ENCODE data around the gene GALNT2.

GALNT2 gene

DNA sequence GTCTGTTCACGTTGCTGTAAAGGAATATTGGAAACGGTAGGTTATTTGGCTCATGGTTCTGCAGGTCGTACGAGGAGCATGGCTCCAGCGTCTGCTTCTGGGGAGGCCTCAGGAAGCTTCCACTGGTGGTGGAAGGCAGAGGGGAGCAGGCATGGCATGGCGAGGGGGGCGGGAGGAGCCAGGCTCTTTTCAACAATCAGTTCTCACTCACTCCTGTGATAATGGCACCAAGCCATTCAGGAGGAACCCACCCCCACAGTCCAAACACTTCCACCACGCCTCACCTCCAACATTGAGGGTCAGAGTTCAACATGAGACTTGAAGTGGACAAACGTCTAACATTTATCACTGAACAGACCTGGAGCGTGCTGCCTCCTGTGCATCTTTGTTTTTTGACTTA is 217.9 kb downstream of the GALNT2 start:
- Histone ChIP-seq H3K23ac (ENCODE audit: low read length) (no peak overlapping the region), H2BK12ac (ENCODE audit: low read length) (no peak overlapping the region), H3K36me3 (ENCODE audit: control insufficient read depth in 1 of 2, insufficient read depth in 2 of 2, low read length in 2 of 2) (peaks cover 20 to 22% of the 10 kb centered on the region in 2 experiments), H2BK120ac (ENCODE audit: insufficient read depth, low read length, poor library complexity) (no peak overlapping the region), H3K79me2 (ENCODE audit: control insufficient read depth, insufficient read depth, low read length, poor library complexity) (peaks cover 1% of the 10 kb centered on the region), H3K9me3 (ENCODE audit: insufficient read depth, low read depth, low read length) (no peaks in the 10 kb centered on the region), H2AFZ (ENCODE audit: insufficient read depth, low read length, poor library complexity) (no peak overlapping the region), H3K79me1 (ENCODE audit: low read length) (no peaks in the 10 kb centered on the region), H3K14ac (ENCODE audit: low read length) (no peak overlapping the region), H4K91ac (ENCODE audit: low read depth, low read length) (no peak overlapping the region), H3K9ac (ENCODE audit: low read length) (no peak overlapping the region), H3K27me3 (ENCODE audit: insufficient read depth, low read length) (no peaks in the 10 kb centered on the region), H3K4me1 (ENCODE audit: control insufficient read depth in 1 of 2, insufficient read depth in 2 of 2, low read length in 2 of 2) (no peaks in the 10 kb centered on the region), H2AK5ac (ENCODE audit: low read length) (no peak overlapping the region), H3K4me3 (ENCODE audit: low read depth, low read length) (no peak overlapping the region), H4K8ac (ENCODE audit: low read depth, low read length) (no peak overlapping the region), H2BK5ac (ENCODE audit: low read depth, low read length, poor library complexity) (no peak overlapping the region), H3K4ac (ENCODE audit: low read depth, low read length) (no peak overlapping the region), H3K4me2 (ENCODE audit: low read length) (no peak overlapping the region), H3K27ac (ENCODE audit: low read depth, low read length) (no peak overlapping the region), H3K18ac (ENCODE audit: low read length) (no peak overlapping the region), H4K12ac (ENCODE audit: low read depth, low read length) (no peak overlapping the region)
- WGBS (ENCODE audit: extremely low coverage, insufficient coverage, insufficient read length): no CpG with 5 or more reads among the region's 10 CpGs
- no peak for DNase-seq

DNA sequence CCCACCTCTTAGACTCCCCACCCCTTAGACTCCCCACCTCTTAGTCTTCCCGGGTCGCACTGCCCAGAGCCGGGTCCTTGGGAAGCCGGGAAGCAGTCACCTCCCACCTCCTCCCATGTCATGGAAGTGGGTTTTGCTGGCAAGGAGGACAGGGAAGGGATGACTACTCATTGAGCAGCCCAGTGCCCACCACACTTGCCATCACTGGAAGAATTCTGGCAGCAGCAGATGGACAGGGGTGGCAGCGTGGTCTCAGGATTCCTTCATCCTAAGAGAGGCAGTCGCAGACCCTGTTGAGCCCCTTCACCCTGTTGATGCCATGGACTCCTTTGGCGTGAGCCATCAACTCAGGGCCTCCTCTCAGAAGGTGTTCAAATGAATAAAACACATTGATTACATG is 218.3 kb downstream of the GALNT2 start:
- no peak overlapping the region for H4K91ac ChIP-seq (ENCODE audit: low read depth, low read length)

DNA sequence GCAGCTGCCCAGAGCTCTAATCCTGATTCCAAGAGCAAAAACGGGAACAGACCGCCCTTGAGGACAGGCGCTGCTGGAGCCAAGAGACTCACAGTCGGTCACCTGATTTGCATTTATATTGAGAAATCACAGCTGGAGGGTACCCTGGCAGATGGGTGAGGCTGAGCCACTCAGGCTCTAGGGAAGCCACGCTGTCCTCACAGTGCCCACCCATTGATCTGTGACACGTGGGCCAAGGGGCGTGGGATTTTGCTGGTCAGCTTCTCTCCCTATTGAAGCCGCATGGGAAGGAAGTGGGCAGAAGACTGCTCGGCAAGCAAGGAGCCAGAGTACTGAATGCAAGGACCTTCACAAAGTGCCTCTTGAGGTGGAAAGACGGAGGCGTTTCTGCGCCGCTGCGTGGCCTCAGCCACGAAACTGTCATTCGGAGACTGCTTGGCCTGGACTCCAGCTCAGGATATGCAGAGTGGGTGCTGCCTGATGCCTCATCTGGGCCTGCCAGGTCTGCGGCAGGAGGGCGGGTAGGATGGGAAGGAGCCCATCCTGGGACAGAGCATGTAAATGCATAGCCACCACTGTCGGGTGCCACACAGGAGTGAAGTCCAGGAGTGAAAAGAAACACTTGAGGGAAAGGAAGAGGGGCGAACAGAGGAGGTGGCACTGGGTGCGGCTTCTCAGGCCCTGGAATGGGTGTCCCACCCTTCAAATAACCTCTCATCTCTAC is 219.3 kb downstream of the GALNT2 start:
- H3K27ac ChIP-seq (ENCODE audit: low read depth, low read length): no peak overlapping the region
- H3K79me1 ChIP-seq (ENCODE audit: low read length): no peaks in the 10 kb centered on the region
- no peaks in the 10 kb centered on the region for H3K9me3 ChIP-seq (ENCODE audit: insufficient read depth, low read depth, low read length)
- no peak overlapping the region for H2BK12ac ChIP-seq (ENCODE audit: low read length)
- H3K36me3 ChIP-seq (ENCODE audit: control insufficient read depth in 1 of 2, insufficient read depth in 2 of 2, low read length in 2 of 2): peaks cover 6 to 9% of the 10 kb centered on the region in 2 experiments
- no peaks in the 10 kb centered on the region for H3K4me1 ChIP-seq (ENCODE audit: control insufficient read depth in 1 of 2, insufficient read depth in 2 of 2, low read length in 2 of 2)
- H2AK5ac ChIP-seq (ENCODE audit: low read length): no peak overlapping the region
- no peak overlapping the region for H2BK120ac ChIP-seq (ENCODE audit: insufficient read depth, low read length, poor library complexity)
- no peaks in the 10 kb centered on the region for H3K27me3 ChIP-seq (ENCODE audit: insufficient read depth, low read length)
- no CpG with 5 or more reads among the region's 21 CpGs for WGBS (ENCODE audit: extremely low coverage, insufficient coverage, insufficient read length)
- no peak overlapping the region for H3K4me3 ChIP-seq (ENCODE audit: low read depth, low read length)
- H3K18ac ChIP-seq (ENCODE audit: low read length): no peak overlapping the region
- H3K79me2 ChIP-seq (ENCODE audit: control insufficient read depth, insufficient read depth, low read length, poor library complexity): peaks cover 1% of the 10 kb centered on the region
- no peak overlapping the region for H3K23ac ChIP-seq (ENCODE audit: low read length)
- H3K4ac ChIP-seq (ENCODE audit: low read depth, low read length): no peak overlapping the region
- H3K4me2 ChIP-seq (ENCODE audit: low read length): no peak overlapping the region
- DNase-seq: no peak
- no peak overlapping the region for H4K12ac ChIP-seq (ENCODE audit: low read depth, low read length)
- H3K9ac ChIP-seq (ENCODE audit: low read length): no peak overlapping the region
- H4K8ac ChIP-seq (ENCODE audit: low read depth, low read length): no peak overlapping the region
- no peak overlapping the region for H2BK5ac ChIP-seq (ENCODE audit: low read depth, low read length, poor library complexity)
- H2AFZ ChIP-seq (ENCODE audit: insufficient read depth, low read length, poor library complexity): no peak overlapping the region
- H4K91ac ChIP-seq (ENCODE audit: low read depth, low read length): no peak overlapping the region
- no peak overlapping the region for H3K14ac ChIP-seq (ENCODE audit: low read length)

More for the DNA sequence above, 218.3 kb downstream of the GALNT2 start:
- DNase-seq: no peak
- H3K27ac ChIP-seq (ENCODE audit: low read depth, low read length): no peak overlapping the region
- no peak overlapping the region for H3K23ac ChIP-seq (ENCODE audit: low read length)
- no CpG with 5 or more reads among the region's 7 CpGs for WGBS (ENCODE audit: extremely low coverage, insufficient coverage, insufficient read length)
- no peak overlapping the region for H2AFZ ChIP-seq (ENCODE audit: insufficient read depth, low read length, poor library complexity)
- no peaks in the 10 kb centered on the region for H3K9me3 ChIP-seq (ENCODE audit: insufficient read depth, low read depth, low read length)
- H3K79me2 ChIP-seq (ENCODE audit: control insufficient read depth, insufficient read depth, low read length, poor library complexity): peaks cover 1% of the 10 kb centered on the region
- H3K18ac ChIP-seq (ENCODE audit: low read length): no peak overlapping the region
- no peak overlapping the region for H2BK5ac ChIP-seq (ENCODE audit: low read depth, low read length, poor library complexity)
- peaks cover 16 to 17% of the 10 kb centered on the region in 2 experiments for H3K36me3 ChIP-seq (ENCODE audit: control insufficient read depth in 1 of 2, insufficient read depth in 2 of 2, low read length in 2 of 2)
- no peak overlapping the region for H4K8ac ChIP-seq (ENCODE audit: low read depth, low read length)
- no peak overlapping the region for H3K14ac ChIP-seq (ENCODE audit: low read length)
- H2BK12ac ChIP-seq (ENCODE audit: low read length): no peak overlapping the region
- no peaks in the 10 kb centered on the region for H3K27me3 ChIP-seq (ENCODE audit: insufficient read depth, low read length)
- H3K9ac ChIP-seq (ENCODE audit: low read length): no peak overlapping the region
- H3K4me2 ChIP-seq (ENCODE audit: low read length): no peak overlapping the region
- H2BK120ac ChIP-seq (ENCODE audit: insufficient read depth, low read length, poor library complexity): no peak overlapping the region
- no peaks in the 10 kb centered on the region for H3K4me1 ChIP-seq (ENCODE audit: control insufficient read depth in 1 of 2, insufficient read depth in 2 of 2, low read length in 2 of 2)
- H3K4me3 ChIP-seq (ENCODE audit: low read depth, low read length): no peak overlapping the region
- H3K79me1 ChIP-seq (ENCODE audit: low read length): no peaks in the 10 kb centered on the region
- no peak overlapping the region for H2AK5ac ChIP-seq (ENCODE audit: low read length)
- no peak overlapping the region for H3K4ac ChIP-seq (ENCODE audit: low read depth, low read length)
- no peak overlapping the region for H4K12ac ChIP-seq (ENCODE audit: low read depth, low read length)

DNA sequence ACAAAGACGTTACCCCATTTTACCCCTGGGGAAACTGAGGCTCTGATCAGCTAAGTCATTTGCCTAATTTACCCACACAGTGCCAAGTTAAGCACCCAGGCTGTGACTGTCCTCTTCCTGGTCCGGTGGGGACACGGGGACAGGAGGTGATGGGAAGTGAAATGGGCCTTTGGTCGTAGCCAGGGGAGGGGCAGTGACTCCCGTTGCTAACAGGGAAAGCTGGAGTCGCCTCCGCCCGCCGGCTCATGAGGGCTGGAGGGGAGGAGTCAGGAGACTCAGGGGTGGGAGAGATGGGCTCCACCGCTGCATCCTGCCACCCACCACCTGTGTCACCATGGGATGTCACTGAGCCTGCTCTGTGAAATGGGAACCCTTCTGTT is 219.8 kb downstream of the GALNT2 start:
- no peak for DNase-seq
- Histone ChIP-seq H3K4me1 (ENCODE audit: control insufficient read depth in 1 of 2, insufficient read depth in 2 of 2, low read length in 2 of 2) (no peaks in the 10 kb centered on the region), H3K4me3 (ENCODE audit: low read depth, low read length) (no peak overlapping the region), H3K36me3 (ENCODE audit: control insufficient read depth in 1 of 2, insufficient read depth in 2 of 2, low read length in 2 of 2) (peaks cover 6 to 9% of the 10 kb centered on the region in 2 experiments), H3K23ac (ENCODE audit: low read length) (no peak overlapping the region), H2AK5ac (ENCODE audit: low read length) (no peak overlapping the region), H3K27ac (ENCODE audit: low read depth, low read length) (no peak overlapping the region), H3K79me2 (ENCODE audit: control insufficient read depth, insufficient read depth, low read length, poor library complexity) (peaks cover 1% of the 10 kb centered on the region), H3K18ac (ENCODE audit: low read length) (no peak overlapping the region), H3K9me3 (ENCODE audit: insufficient read depth, low read depth, low read length) (no peaks in the 10 kb centered on the region), H2BK5ac (ENCODE audit: low read depth, low read length, poor library complexity) (no peak overlapping the region), H2AFZ (ENCODE audit: insufficient read depth, low read length, poor library complexity) (no peak overlapping the region), H4K91ac (ENCODE audit: low read depth, low read length) (no peak overlapping the region), H4K8ac (ENCODE audit: low read depth, low read length) (no peak overlapping the region), H2BK120ac (ENCODE audit: insufficient read depth, low read length, poor library complexity) (no peak overlapping the region), H4K12ac (ENCODE audit: low read depth, low read length) (no peak overlapping the region), H3K4me2 (ENCODE audit: low read length) (no peak overlapping the region), H3K14ac (ENCODE audit: low read length) (no peak overlapping the region), H3K4ac (ENCODE audit: low read depth, low read length) (no peak overlapping the region), H3K9ac (ENCODE audit: low read length) (no peak overlapping the region), H3K79me1 (ENCODE audit: low read length) (no peaks in the 10 kb centered on the region), H3K27me3 (ENCODE audit: insufficient read depth, low read length) (peaks cover under 1% of the 10 kb centered on the region), H2BK12ac (ENCODE audit: low read length) (no peak overlapping the region)
- no CpG with 5 or more reads among the region's 10 CpGs for WGBS (ENCODE audit: extremely low coverage, insufficient coverage, insufficient read length)

All from trophoblast cell (in vitro differentiated cells and primary cell).